HepG2 (cell line): ENCODE results near the gene NKD2. TPM values are rescaled to one million over a fixed set of nuclear protein-coding genes. Genes with fewer than 3 reads are reported as not detected.

Source experiments
- ATAC-seq: fragments of 200-7000 bp; cut with Tn5 transposase; 3 replicates; pipeline ENCODE4 v1.9.1; 2020; ENCODE audit warnings: mild to moderate bottlenecking, moderate library complexity
- BruUV-seq: library from RNA; stranded (reverse); fragments of 400-500 nt; replicated peaks from 2 replicates; lab custom pipeline; 2021; lab: Mats Ljungman, UMichigan
- CTCF ChIA-PET: fragments of 300-600 bp; formaldehyde crosslinking; extraction: SDS; loops from one replicate; lab custom pipeline; 2021; ENCODE audit warnings: low total read pairs, inconsistent platforms, low intra/inter-chr PET ratio; lab: Yijun Ruan, JAX
- POLR2A ChIA-PET: fragments of 350-600 bp; sonication (Branson Sonifier 250); formaldehyde crosslinking; loops from one replicate; lab custom pipeline; 2020; ENCODE audit warnings: antibody characterized with exemption, inconsistent platforms; lab: Yijun Ruan, JAX
- DNase-seq: peaks from one replicate; pipeline ENCODE4 v3.0.0-alpha.2; 2015; ENCODE audit warnings: low spot score
- FAIRE-seq: peaks from 3 replicates; lab custom pipeline; 2011; peaks lifted over from hg19 to GRCh38; lab: Jason Lieb, UNC
- H2AFZ ChIP-seq: one replicate; pipeline ENCODE4 v1.6.1; 2011; ENCODE audit warnings: low read length, inconsistent platforms
- H3K27ac ChIP-seq: fragments of 300-600 bp; 3 replicates; pipeline ENCODE4 v1.8.0; 2011; ENCODE audit warnings: mixed run types, mild to moderate bottlenecking, mixed read lengths, low read length, inconsistent platforms; ENCODE audit not compliant: insufficient read depth; ENCODE audit errors: extremely low read length
- H3K27me3 ChIP-seq, 2 experiments: fragments of 200-600 bp in 1 of 2; 2 replicates in 1 of 2; 3 replicates in 1 of 2; pipeline versions ENCODE4 v1.6.0 to v1.8.0; 2011; ENCODE audit warnings: low read length in 2 of 2, mild to moderate bottlenecking in 2 of 2, moderate library complexity in 2 of 2, inconsistent platforms in 1 of 2; ENCODE audit not compliant: insufficient read depth in 2 of 2, control insufficient read depth in 1 of 2
- H3K36me3 ChIP-seq, 2 experiments: fragments of 200-600 bp in 1 of 2; replicated peaks in 1 of 2; 2 replicates in 1 of 2; 3 replicates in 1 of 2; pipeline versions ENCODE4 v1.5.1 to v1.8.0; 2011; ENCODE audit warnings: low read length in 2 of 2, inconsistent platforms in 1 of 2; ENCODE audit not compliant: insufficient read depth in 2 of 2, control insufficient read depth in 1 of 2
- H3K4me1 ChIP-seq: 2 replicates; pipeline ENCODE4 v1.5.1; 2012; ENCODE audit warnings: low read length, inconsistent platforms; ENCODE audit not compliant: insufficient read depth
- H3K4me2 ChIP-seq: 2 replicates; pipeline ENCODE4 v1.6.0; 2011; ENCODE audit warnings: low read depth, low read length, inconsistent platforms
- H3K4me3 ChIP-seq, 3 experiments: fragments of 200-600 bp in 1 of 3; sonication (generic), shearing (Covaris generic) in 1 of 3; replicated peaks in 1 of 3; 2 replicates each; pipeline ENCODE4 v1.5.1; 2011 to 2016; ENCODE audit warnings: low read length in 3 of 3, inconsistent platforms in 2 of 3, low read depth in 2 of 3, mild to moderate bottlenecking in 2 of 3, control low read depth in 1 of 3, mixed read lengths in 1 of 3; ENCODE audit not compliant: insufficient read depth in 1 of 3
- H3K79me2 ChIP-seq: one replicate; pipeline ENCODE4 v1.6.1; 2011; ENCODE audit warnings: low read length, inconsistent platforms; ENCODE audit not compliant: insufficient read depth
- H3K9ac ChIP-seq: 2 replicates; pipeline ENCODE4 v1.6.0; 2011; ENCODE audit warnings: mild to moderate bottlenecking, low read depth, low read length, inconsistent platforms; ENCODE audit not compliant: insufficient read depth
- H3K9me3 ChIP-seq: 2 replicates; pipeline ENCODE4 v1.5.1; 2012; ENCODE audit warnings: mild to moderate bottlenecking, low read length
- H4K20me1 ChIP-seq: 2 replicates; pipeline ENCODE4 v1.6.0; 2011; ENCODE audit warnings: inconsistent platforms, mild to moderate bottlenecking, low read length, moderate library complexity; ENCODE audit not compliant: insufficient read depth
- IRF2 ChIP-seq: IDR thresholded peaks from 2 replicates; pipeline ENCODE4 v1.6.1; 2018; ENCODE audit warnings: missing genetic modification reagents, missing compliant biosample characterization
- SRF ChIP-seq: IDR thresholded peaks from 2 replicates; pipeline ENCODE4 v1.6.1; 2011; ENCODE audit warnings: mild to moderate bottlenecking, low read depth, low read length, moderate library complexity
- WIZ ChIP-seq: sonication (generic); formaldehyde crosslinking; IDR thresholded peaks from 2 replicates; pipeline ENCODE4 v1.5.1; 2020; ENCODE audit warnings: mild to moderate bottlenecking, missing genetic modification reagents
- ZNF24 ChIP-seq: fragments of 450-650 bp; IDR thresholded peaks from 2 replicates; pipeline ENCODE4 v1.6.1; 2017; ENCODE audit warnings: antibody characterized with exemption, mild to moderate bottlenecking
- ZNF33A ChIP-seq: sonication (generic); formaldehyde crosslinking; IDR thresholded peaks from 2 replicates; pipeline ENCODE4 v1.5.1; 2020; ENCODE audit warnings: missing genetic modification reagents, mild to moderate bottlenecking, moderate library complexity, borderline replicate concordance
- ZNF672 ChIP-seq: sonication (generic); formaldehyde crosslinking; IDR thresholded peaks from 2 replicates; pipeline ENCODE4 v1.8.1; 2022; ENCODE audit warnings: missing genetic modification reagents
- WGBS: methylation state at CpG from one replicate; pipeline ENCODE4 v1.1.6; 2017; ENCODE audit warnings: low lambda C conversion rate; 5-methylcytosine and 5-hydroxymethylcytosine counted together
- in situ Hi-C: cut with HindIII; loops from 2 replicates; pipeline ENCODE4 v1.10.0; 2017; ENCODE audit warnings: low pct_unique_long_range_greater_than_20kb; ENCODE audit not compliant: extremely low pct_ligation_motif_present
- intact Hi-C: fragments of 100-400 bp; cut with micrococcal nuclease; formaldehyde crosslinking; loops from one replicate; pipeline ENCODE4 v1.10.0; 2022; ENCODE audit not compliant: unreplicated experiment
- polyA plus RNA-seq, 8 experiments: library from polyadenylated mRNA; depleted of rRNA in 3 of 8; stranded (reverse) in 7 of 8; unstranded in 1 of 8; fragments of >200 nt; fragmentation: Illumina TruSeq in 4 of 8; extraction: Trizol in 4 of 8; gene quantifications; 2 replicates each; pipeline versions ENCODE4 v1.2.1 to v1.2.3, GENCODE V29; 2011 to 2016; ENCODE audit warnings: low read depth in 4 of 8, missing spikeins in 1 of 8, mixed read lengths in 1 of 8; ENCODE audit not compliant: insufficient read depth in 1 of 8
- total RNA-seq, 5 experiments: library from RNA; depleted of rRNA; stranded (reverse); fragments of >200 nt; fragmentation: Illumina TruSeq; extraction: Trizol; gene quantifications; 2 replicates each; pipeline ENCODE4 v1.2.3, GENCODE V29; 2016; ENCODE audit warnings: low read depth in 1 of 5
- TF ChIP-seq, protein P1 (sequence below): sonication (generic); formaldehyde crosslinking; IDR thresholded peaks from 2 replicates; pipeline ENCODE4 v1.4.0; 2020; ENCODE audit warnings: missing genetic modification reagents, low read depth, mild to moderate bottlenecking, borderline replicate concordance
- TF ChIP-seq, protein P2 (sequence below): sonication (generic); formaldehyde crosslinking; IDR thresholded peaks from 2 replicates; pipeline ENCODE4 v1.5.0; 2020; ENCODE audit warnings: mild to moderate bottlenecking, missing genetic modification reagents, borderline replicate concordance
- TF ChIP-seq, protein P3 (sequence below): sonication (generic); formaldehyde crosslinking; IDR thresholded peaks from 2 replicates; pipeline ENCODE4 v1.4.0; 2020; ENCODE audit warnings: mild to moderate bottlenecking, missing genetic modification reagents

The NKD2 gene
- total and polyA plus RNA-seq, 2 of the 13 experiments (the other 11 are each of a cell fraction or from before 2014, with no cell fraction given), result 0.53 to 0.82 TPM

DNA sequence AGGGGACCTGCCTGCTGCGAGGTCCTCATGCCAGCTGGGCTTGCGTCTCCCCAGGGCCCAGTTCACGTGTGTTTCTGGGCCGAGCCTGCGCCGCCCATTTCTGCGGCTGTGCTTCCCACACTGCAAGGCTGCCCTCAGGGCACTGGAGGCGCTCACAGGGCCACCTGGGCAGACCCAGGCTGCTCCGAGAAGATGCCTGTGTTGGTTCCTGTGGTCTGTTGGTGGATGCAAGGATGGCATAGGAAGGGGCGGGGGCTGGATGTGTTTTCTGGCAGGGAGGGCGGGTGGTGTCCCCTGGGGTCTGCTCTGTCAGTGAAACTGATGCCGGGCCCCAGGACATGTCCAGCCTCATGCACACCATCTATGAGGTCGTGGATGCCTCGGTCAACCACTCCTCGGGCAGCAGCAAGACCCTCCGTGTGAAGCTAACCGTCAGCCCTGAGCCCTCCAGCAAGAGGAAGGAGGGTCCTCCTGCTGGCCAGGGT, 25.9 kb downstream of the NKD2 start (continued):
- no peak for TF ChIP-seq WIZ
- TF ChIP-seq, protein P1, sequence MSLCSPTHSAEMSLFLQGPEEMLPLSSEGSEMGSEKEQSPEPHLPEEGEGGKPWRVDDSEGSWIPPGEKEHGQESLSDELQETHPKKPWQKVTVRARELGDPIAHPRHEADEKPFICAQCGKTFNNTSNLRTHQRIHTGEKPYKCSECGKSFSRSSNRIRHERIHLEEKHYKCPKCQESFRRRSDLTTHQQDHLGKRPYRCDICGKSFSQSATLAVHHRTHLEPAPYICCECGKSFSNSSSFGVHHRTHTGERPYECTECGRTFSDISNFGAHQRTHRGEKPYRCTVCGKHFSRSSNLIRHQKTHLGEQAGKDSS, result no peak
- TF ChIP-seq, protein P2, sequence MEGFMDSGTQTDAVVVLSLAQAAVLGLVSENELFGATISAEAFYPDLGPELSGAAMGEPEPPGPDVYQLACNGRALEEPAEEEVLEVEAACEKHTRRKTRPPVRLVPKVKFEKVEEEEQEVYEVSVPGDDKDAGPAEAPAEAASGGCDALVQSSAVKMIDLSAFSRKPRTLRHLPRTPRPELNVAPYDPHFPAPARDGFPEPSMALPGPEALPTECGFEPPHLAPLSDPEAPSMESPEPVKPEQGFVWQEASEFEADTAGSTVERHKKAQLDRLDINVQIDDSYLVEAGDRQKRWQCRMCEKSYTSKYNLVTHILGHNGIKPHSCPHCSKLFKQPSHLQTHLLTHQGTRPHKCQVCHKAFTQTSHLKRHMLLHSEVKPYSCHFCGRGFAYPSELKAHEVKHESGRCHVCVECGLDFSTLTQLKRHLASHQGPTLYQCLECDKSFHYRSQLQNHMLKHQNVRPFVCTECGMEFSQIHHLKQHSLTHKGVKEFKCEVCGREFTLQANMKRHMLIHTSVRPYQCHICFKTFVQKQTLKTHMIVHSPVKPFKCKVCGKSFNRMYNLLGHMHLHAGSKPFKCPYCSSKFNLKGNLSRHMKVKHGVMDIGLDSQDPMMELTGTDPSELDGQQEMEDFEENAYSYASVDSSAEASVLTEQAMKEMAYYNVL (CRISPR knock-in tag), result no peak
- no peak for TF ChIP-seq SRF
- TF ChIP-seq, protein P3, sequence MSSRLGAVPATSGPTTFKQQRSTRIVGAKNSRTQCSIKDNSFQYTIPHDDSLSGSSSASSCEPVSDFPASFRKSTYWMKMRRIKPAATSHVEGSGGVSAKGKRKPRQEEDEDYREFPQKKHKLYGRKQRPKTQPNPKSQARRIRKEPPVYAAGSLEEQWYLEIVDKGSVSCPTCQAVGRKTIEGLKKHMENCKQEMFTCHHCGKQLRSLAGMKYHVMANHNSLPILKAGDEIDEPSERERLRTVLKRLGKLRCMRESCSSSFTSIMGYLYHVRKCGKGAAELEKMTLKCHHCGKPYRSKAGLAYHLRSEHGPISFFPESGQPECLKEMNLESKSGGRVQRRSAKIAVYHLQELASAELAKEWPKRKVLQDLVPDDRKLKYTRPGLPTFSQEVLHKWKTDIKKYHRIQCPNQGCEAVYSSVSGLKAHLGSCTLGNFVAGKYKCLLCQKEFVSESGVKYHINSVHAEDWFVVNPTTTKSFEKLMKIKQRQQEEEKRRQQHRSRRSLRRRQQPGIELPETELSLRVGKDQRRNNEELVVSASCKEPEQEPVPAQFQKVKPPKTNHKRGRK (CRISPR knock-in tag), result no peak

DNA sequence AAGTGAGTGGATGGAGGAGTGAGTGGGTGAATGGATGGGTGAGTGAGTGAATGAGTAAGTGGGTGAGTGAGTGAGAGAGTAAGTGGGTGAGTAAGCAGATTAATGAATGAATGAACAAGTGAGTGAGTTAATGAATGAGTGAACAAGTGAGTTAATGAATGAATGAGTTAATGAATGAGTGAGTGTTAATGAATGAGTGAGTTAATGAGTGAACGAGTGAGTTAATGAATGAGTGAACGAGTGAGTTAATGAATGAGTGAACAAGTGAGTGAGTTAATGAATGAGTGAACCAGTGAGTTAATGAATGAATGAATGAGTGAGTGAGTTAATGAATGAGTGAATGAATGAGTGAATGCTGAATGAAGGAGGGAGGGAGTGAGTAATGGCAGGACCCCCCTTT, 26.4 kb downstream of the NKD2 start:
- no TSS peak for BruUV-seq
- ChIA-PET CTCF (no interaction called here), POLR2A (no interaction called here)
- H3K9ac ChIP-seq, result no peak overlapping the region
- no peaks in the 10 kb centered on the region for H3K4me1 ChIP-seq
- H2AFZ ChIP-seq, result no peak overlapping the region
- no peak overlapping the region for H3K27ac ChIP-seq
- DNase-seq (no peak), FAIRE-seq (no peak)
- no peak overlapping the region for H3K4me2 ChIP-seq
- H3K79me2 ChIP-seq, result no peaks in the 10 kb centered on the region
- H3K27me3 ChIP-seq, result peaks cover 0 to 2% of the 10 kb centered on the region in 2 experiments; a peak in 2 of 5 replicates
- no peaks in the 10 kb centered on the region for H4K20me1 ChIP-seq
- in situ Hi-C loops, result no loop called here
- TF ChIP-seq ZNF33A (CRISPR knock-in tag) (no peak), IRF2 (CRISPR knock-in tag) (no peak), ZNF672 (CRISPR knock-in tag) (no peak), ZNF24 (peak; percentile 92)
- TF ChIP-seq, all 625 proteins: peak for 1
- WGBS, result 61% methylated on average over 2 of the region's 2 CpGs
- H3K36me3 ChIP-seq, result no peaks in the 10 kb centered on the region
- H3K4me3 ChIP-seq, result no peak overlapping the region
- no peaks in the 10 kb centered on the region for H3K9me3 ChIP-seq
- ATAC-seq, result no peak
- intact Hi-C loops, result no loop called here
